Measurements from ENCODE around the gene ZSCAN22.

Gene ZSCAN22

DNA sequence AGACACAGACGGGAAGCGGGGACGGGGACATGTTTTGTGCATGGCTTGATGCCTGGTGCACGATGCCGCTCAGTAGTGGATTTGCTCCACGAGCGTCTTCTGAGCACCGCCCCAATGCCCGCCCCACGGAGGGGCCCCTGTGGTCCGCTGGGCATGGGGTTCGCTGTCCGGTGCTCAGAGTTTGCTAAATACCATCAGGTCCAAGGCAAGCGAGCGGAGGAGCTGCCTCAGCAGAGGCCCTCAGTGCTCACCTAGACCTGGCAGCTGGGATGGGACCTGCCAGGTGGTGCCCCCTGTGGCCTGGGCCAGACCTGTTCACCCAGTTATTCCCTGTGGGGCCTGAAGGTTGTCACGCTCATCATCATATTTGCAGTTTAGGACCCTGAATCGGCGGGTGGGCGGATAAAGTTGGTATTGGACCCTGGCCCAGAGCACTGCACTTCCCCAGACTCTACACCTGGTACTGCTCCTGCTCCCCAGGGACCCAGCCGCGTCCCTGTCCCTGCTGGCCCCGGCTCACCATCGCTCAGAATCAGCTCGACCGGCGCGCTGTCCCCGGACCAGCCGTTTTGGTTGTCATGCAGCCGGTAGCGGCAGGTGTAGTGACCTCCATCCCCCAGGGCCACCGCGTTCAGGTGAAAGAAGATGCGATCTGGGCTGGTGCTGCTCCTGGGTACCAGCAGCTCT lies 24.2 kb downstream of the ZSCAN22 start:
- in situ Hi-C loops (cut with MboI; ENCODE audit: low sequenced_read_pairs) = no loop called here

DNA sequence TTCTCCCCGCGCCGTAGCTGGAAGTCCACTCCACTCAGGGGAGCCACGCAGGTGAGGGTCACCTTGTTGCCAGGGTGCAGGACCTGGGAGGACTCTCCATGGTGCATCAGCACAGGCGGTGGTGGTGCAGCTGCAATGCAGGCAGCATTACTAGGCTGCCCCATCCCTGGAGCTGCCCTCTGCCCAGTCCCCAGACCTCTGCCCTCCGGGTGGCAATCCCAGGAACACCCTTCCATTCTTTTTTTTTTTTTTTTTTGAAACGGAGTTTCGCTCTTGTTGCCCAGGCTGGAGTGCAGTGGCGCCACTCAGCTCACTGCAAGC lies 24.7 kb downstream of the ZSCAN22 start:
- in situ Hi-C loops (cut with MboI; ENCODE audit: low sequenced_read_pairs) = no loop called here

DNA sequence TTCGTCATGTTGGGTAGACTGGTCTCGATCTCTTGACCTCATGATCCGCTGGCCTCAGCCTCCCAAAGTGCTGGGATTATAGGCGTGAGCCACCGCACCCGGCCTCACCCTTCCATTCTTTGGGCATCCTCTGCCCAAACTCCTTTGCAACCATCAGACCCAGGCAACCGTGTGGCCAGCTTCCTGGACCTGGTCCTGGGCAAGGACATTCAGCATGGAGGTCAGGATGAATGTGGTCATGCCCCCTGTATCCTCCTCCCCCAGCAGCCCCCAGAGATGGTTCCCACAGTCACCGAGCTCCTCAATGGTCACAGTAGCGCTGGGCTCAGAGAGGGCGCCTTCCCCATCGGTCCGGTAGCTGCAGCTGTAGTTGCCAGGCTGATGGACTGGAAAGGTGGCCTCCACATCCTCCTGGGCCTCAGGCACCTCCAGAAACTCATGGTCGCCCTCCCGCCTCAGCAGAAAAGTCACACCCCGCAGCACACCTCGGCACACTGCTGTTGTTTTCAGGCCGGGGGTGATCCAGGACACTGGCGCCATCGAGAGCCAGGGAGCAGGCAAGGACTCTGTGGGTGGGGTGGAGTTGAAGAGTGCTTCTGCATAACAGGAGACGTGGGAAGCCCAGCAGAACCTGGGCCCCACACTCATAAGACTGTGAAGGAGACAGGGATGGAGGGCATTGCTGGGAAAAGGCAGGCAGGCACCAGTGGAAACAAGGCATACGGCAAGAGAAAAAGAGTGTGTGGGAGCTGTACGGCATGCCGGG lies 25.4 kb downstream of the ZSCAN22 start:
- in situ Hi-C loops (cut with MboI; ENCODE audit: low sequenced_read_pairs) = no loop called here

DNA sequence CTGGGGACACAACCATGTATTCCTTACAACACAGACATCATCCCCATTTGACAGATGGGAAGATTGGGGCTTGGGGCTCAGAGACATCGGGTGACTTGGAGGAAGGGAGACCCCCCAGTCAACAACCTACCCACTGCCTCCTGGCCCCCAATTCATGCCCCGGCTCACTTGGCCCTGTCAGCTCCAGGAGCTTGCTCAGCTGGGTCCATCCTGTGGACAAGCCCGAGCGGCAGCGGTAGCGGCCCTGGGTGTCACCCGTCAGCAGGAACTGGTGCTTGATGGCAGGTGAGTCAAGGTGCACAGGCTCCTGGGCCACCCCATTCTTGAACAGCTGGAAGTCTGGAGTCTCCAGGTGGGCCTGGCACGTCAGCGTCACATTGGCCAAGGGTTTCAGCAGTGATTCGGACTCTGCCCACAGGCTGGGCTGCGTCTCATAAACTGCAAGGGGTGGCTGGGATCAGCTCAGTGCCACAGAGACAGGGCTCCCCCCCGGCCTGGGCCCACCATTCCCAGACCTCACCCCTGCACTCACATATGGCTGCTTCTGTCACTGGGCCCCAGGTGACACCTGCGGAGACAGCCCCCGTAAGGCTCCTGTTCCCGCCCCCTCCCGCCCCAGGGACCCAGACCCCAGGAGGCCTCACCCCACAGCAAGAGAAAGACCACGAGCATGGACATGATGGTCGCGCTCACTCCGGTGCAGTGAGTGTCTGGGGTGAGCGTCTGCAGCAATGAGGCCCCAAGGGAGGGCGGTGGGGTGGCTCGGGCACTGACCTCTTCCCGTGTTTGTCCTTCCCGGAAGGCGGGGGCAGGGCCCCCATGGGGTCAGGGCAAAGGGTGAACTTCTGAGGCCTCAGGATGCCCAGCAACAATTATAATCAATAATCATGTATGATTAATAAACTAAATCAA lies 26.2 kb downstream of the ZSCAN22 start, which contains the start of gene A1BG:
Gene A1BG (minus strand): TSS at position 733 of the 912 bp plus-strand sequence. CDS start 55 bp downstream, at position 678.
- in situ Hi-C loops (cut with MboI; ENCODE audit: low sequenced_read_pairs) = no loop called here

DNA sequence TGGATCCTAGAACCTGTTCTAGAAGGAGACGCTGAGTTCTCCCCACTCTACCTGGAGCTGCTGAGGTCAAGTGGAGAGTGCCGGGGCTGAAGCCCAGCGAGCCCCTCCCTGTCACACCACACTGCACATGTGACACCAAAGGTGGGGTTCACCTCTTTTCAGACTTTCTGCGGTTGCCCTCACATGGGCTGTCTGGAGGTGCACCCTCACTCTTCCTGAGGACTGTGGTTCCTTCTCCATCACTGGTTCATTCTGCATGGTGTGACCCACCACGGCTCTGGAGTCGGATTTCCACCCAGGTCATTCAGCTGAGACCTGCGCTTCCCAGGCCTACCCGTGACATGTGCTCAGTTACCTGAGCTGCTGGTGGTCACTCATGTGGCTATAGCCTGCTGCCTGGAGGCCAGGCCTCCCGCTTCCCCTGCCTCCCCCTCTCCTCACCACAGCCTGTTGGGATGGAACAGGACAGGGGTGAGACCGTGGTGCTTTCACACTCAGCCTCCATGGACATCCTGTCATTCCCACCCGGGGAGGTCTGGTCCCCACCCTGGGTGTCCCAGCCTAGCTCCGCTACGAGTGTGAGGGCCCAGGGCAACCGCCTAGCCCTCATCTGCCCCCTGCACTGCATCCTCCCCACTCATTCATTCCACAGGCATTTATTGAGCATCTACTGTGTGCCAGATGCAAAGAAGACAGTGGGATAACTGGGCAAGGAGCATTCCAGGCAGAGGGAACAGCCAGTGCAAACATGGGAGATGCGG lies 27.1 kb downstream of the ZSCAN22 start:
- in situ Hi-C loops (cut with MboI; ENCODE audit: low sequenced_read_pairs) = no loop called here

DNA sequence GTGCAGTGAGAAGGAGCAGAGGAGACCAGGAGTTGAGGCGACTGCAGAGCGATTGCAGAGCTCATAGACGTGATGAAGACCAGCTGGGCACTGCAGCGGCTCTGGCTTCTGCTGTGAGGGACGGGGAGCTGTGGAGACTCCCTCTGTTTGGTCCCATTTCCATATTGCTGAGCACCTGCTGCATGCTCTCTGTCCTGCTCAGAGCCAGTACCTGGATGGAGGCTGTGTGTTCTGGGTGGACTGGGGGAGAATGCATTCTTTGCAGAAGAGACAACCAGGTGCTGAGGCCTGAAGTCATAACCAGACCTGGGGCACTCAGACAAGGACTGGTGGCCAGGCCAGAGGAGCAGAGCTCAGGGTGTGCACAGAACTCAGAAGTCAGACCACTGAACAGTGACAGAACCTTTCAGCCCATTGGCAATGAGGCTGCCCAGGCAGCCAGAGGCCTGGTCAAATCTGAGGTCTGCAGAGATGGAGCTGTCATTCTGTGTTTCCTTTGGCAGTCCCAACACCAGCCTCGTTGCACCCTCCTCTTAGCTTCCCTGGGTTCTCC lies 27.8 kb downstream of the ZSCAN22 start:
- in situ Hi-C loops (cut with MboI; ENCODE audit: low sequenced_read_pairs) = no loop called here

DNA sequence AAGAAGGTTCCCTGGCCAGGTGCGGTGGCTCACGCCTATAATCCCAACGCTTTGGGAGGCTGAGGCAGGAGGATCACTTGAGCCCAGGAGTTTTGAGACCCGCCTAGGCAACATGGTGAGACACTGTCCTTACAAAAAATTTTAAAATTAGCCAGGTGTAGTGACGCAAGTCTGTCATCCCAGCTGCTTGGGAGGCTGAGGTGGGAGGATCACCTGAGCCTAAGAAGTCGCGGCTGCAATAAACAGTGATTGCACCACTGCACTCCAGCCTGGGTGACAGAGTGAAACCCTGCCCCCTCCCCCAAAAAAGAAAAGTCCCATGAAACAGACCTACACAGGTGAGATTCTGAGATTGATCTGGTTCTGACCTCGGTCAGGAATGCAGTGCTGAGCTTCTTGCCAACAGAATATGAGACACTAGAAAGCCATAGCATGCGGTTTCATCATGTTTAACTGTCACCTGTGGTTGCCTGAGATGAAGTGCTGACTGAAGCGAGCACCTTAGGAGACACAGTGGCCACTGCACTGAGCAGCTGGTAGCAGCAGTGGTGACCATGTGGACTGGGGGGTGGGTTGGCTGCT lies 28.5 kb downstream of the ZSCAN22 start:
- in situ Hi-C loops (cut with MboI; ENCODE audit: low sequenced_read_pairs) = no loop called here

DNA sequence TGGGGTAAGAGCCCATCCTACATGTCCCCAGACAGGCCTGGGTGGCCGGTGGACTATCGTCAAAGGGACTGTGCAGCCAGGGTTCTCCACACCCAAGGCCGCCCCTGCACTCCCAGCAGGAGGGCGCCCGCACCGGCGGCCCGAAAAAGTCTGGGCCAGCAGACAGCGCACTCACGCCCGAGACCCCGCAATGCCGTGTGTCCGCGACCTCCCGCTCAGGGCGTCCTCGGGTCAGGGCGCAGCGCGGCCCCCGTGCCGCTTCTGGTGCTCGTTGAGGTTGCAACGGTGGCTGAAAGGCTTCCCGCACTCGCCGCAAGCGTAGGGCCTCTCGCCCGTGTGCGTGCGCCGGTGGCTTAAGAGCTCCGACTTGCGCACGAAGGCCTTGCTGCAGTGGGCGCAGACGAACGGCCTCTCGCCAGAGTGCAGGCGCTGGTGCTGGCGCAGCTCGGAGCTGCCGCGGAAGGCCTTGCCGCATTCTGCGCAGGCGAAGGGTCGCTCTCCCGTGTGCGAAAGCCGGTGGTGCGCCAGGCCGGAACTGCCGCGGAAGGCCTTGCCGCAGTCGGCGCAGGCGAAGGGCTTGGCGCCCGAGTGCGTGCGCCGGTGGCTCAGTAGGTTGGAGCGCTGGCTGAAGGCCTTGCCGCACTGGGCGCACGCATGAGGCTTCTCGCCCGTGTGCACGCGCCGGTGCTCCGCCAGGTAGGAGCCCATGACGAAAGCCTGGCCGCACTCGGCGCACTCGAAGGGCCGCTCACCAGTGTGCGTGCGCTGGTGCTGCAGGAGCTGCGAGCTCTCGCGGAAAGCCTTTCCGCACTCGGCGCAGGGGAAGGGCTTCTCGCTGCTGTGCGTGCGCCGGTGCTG lies 29.3 kb downstream of the ZSCAN22 start:
- in situ Hi-C loops (cut with MboI; ENCODE audit: low sequenced_read_pairs) = no loop called here

DNA sequence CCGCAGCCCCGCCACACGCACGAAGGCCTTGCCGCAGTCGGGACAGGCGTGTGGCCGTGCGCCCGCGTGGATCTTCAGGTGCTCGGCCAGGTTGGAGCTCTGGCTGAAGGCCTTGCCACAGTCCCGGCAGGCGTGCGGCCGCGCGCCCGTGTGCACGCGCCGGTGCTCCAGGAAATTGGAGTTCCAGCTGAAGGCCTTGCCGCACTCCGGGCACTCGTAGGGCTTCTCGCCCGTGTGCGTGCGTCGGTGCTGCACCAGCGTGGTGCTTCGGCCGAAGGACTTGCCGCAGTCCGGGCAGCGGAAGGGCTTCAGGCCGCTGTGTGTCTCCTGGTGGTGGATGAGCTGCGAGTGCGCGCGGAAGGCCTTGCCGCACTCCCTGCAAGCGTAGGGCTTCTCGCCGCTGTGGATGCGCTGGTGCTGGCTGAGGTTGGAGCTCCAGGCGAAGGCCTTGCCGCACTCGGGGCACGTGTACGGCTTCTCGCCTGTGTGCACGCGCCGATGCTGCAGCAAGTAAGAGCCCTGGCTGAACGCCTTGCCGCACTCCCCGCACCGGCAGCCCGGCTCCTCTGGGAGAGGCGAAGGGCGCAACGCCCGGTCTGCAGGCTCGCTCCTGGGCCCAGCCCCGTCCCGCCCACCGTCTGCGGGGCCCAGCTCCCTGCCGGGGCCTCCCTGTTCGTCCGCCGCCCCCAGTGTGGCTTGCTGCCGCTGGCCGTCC lies 30.1 kb downstream of the ZSCAN22 start:
- in situ Hi-C loops (cut with MboI; ENCODE audit: low sequenced_read_pairs) = no loop called here

DNA sequence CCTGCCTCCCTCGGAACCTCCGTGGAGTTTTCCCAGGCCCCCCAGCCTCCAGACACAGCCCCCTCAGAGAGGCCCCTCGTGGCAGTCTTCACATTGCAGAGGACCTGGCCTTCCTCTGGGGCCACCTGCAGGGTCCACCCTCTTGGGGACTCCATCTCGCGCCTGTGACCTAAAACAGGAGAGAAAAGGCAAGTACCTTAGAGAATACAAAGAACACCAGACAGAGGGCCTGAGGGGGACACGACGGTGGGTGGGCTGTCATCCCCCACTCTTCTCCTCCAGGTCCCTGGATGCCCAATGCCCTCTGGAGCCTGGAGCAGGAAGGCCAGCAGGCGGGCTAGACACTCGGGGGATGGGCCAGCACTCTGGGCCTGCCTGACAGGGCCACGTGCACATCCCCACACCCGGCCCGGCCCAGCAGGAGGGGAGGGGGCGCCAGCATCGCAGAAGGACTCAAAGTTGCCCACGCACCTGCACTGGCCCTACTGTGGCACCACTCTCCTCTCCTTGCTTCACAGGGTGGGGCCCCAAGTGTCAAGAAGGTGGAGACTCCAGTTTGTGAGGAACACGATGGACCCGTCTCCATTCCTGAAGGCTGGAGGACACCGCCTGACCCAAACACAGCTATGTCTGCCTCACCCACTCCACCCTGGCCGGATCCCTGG lies 30.8 kb downstream of the ZSCAN22 start:
- in situ Hi-C loops (cut with MboI; ENCODE audit: low sequenced_read_pairs) = no loop called here

DNA sequence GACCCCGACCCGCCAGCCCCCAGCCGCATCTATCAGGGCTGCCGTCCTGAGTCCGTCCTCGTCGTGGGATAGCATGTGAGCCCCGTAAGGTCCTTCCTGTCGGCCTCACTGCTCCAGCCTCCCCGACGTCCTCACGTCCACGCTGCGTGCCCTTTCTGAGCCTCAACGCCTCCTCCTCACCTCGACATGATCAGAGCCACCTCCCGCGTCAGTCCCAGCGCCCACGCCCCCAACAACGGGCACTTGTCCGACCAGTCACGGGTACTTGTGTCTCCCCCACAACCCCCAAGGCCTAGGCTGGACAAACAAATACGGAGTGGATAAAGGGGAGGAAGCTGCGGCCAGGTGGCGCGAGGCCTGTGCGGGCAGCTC lies 35.1 kb downstream of the ZSCAN22 start:
- in situ Hi-C loops (cut with MboI; ENCODE audit: low sequenced_read_pairs) = no loop called here

DNA sequence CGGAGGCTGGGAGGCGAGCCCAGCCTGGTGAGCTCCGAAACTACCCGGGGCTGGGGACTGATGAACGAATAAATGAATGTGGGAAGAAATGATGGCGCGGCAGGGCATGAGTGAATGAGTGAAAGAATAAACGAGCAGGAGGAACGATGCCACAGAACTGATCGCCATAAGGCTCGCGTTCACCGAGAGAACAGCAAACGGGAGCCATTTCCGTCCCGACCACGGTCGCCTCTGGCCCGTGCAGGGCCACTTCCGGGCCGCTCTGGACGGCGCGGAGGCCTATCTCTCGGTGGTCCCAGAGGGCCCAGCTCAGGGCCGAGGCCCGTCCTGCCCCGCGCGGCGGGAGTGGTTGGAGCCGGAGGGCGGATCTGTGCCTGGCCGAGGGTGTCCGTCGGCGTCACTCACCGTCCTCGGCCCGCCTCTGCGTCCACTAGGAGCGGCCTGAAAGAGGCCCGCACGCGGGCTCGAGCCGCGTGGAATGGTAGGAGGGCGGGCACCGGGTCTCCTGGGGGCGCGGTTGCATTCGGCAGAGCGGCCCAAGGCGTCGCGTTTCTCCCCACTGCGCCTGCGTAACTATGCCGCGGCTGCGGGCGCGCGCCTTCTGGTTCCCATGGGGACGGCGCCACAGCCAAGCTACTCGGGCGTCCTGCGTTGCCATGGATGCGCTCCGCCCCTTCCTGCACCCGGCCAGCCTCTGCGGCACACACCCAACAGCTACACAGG lies 35.6 kb downstream of the ZSCAN22 start, which contains the start of gene ZNF497:
Gene ZNF497 (minus strand): TSS at position 480 of the 723 bp plus-strand sequence. CDS start 5,116 bp downstream, outside the sequence.
- in situ Hi-C loops (cut with MboI; ENCODE audit: low sequenced_read_pairs) = no loop called here

DNA sequence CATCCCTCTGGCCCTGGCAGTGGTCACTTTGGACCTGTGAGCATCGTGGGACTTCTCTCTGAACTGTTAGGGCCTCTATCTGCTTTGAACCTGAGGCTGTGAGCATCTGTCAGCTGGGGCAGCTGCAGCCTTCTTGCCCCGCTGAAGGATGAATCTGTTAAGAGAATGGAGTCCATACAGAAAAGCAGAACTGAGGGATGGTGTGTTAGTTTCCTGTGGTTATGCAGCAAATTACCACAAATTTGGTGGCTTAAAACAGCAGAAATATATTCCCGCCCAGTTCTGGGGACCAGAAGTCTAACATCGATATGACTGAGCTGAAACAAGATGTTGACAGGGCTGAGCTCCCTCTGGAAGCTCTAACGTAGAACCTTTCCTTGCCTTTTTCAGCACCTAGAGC lies 37.4 kb downstream of the ZSCAN22 start:
- in situ Hi-C loops (cut with MboI; ENCODE audit: low sequenced_read_pairs) = no loop called here

DNA sequence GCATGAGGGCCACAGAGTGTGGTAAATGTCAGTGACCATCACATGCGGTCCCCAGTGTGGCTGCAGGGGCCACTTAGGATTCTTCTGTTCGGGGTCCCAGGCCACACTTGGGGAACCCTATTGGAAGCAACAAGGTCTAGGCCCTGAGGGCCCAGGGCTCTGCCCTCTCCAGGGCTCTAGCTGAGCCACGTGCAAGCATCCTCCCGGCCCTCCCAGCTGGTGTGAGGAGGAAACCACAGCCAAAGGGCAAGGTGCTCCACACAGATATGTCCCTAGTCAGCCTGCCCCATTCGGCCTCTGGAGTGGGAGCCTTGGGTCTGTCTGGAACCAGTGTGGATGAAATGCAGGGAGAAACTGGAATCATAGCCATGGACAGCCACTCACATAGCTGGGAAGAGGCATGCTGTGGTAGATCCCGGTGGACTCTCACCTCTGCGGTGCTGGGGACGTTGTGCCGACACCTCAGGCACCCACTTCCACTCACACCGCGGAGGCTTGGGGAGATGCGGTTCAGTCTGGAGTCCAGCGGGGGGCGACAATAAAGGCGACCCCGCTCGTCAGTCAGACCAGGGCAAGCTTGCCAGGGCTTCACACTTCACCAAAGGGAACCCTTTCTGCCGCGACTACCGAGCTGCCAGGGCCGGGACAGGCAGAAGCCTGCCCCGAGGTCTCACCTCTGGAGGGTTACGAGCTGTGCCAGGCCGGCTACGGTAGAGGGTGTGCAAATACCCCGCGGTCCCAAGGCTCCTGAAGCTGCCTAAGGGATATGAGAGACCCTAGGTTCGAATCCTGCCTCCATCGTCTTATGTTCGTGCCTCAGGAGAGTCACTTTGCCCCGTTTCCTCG lies 40.0 kb downstream of the ZSCAN22 start:
- in situ Hi-C loops (cut with MboI; ENCODE audit: low sequenced_read_pairs) = no loop called here

DNA sequence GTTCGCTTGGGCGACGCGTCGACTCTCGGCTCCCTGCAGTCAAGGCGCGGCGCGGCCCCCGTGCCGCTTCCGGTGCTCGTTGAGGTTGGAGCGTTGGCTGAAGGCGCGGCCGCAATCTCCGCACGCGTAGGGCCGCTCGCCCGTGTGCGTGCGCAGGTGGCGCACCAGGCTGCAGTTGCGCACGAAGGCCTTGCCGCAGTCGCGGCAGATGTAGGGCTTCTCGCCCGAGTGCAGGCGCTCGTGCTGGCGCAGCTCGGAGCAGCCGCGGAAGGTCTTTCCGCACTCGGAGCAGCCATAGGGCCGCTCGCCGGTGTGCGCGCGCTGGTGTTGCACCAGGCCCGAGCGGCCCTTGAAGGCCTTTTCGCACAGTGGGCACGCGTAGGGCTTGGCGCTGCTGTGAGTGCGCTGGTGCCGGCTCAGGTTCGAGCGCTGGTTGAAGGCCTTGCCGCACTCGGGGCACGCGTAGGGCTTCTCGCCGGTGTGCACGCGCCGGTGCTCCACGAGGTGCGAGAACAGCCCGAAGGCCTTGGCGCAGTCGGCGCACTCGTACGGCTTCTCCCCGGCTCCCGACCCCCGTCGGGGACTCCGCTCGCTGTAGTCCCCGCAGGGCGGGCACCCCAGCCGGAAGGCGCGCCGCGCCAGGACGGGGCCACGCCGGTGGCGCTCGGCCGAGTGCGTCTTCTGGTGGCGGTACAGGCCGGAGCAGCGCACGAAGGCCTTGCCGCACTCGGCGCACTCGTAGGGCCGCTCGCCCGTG lies 41.1 kb downstream of the ZSCAN22 start:
- in situ Hi-C loops (cut with MboI; ENCODE audit: low sequenced_read_pairs) = no loop called here

All from HL-60/S4 treated with phorbol 12-myristate 13-acetate at 8.2 ng/mL for 4 days and 3 days (cell line).